ENCODE measurements around the gene AQP5. TPM values are rescaled to one million over a fixed set of nuclear protein-coding genes. Genes with fewer than 3 reads are reported as not detected.

Gene AQP5
- total RNA-seq, 6 experiments from 2014 or later = not detected

- no peak for TF ChIP-seq CTCF (IDR thresholded peaks at IDR 0.05)
- Mint-ChIP-seq H3K27me3 (ENCODE audit: insufficient read depth) (peaks cover 5% of the 10 kb centered on the region), H3K27ac (no peak overlapping the region), H3K9me3 (no peaks in the 10 kb centered on the region), H3K4me3 (no peak overlapping the region), H3K36me3 (ENCODE audit: low read depth) (no peaks in the 10 kb centered on the region), H3K4me1 (ENCODE audit: low read depth) (peaks cover 26% of the 10 kb centered on the region)
- DNase-seq = no peak
Measured at GRCh38 chr12:49933796-49934195, 27.9 kb upstream of the AQP5 start.

DNA sequence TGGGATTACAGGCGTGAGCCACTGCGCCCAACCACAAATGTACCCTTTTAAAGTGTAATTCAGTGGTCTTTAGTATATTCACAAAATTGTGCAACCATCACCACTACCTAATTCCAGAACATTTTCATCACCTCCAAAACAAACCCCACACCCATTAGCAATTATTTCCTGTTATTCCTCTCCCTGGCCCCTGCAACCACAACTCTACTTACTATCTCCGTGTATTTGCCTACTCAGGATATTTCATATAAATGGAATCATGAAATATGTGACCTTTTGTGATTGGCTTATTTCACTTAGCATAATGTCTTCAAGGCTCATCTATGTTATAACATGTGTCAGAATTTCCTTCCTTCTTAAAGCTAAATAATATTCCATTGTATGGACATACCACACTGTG lies 27.2 kb upstream of the AQP5 start:
- Mint-ChIP-seq H3K27me3 (ENCODE audit: insufficient read depth) (peaks cover 5% of the 10 kb centered on the region), H3K9me3 (no peaks in the 10 kb centered on the region), H3K36me3 (ENCODE audit: low read depth) (no peaks in the 10 kb centered on the region), H3K4me3 (no peak overlapping the region), H3K4me1 (ENCODE audit: low read depth) (peaks cover 26% of the 10 kb centered on the region), H3K27ac (no peak overlapping the region)
- no peak for DNase-seq
- TF ChIP-seq CTCF (IDR thresholded peaks at IDR 0.05) = no peak

DNA sequence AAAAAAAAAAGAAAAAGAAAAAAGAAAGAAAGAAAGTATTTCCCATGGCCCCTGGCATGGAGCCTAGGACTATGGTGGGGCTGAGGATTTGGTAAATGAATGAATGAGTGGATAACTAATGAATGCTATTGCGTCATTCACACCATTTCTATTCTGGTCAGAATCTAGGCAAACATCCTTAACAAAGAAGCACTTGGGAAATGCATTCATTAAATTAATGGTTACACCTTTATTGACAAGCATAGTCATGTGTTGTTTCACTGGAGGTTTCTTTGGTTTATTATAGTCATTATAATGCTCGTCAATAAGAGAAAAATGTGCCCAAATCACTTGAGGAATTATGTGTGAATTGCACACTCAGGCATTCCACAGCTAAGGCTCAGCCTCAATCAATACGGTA lies 24.7 kb upstream of the AQP5 start:
- Mint-ChIP-seq H3K27ac (no peak overlapping the region), H3K4me3 (no peak overlapping the region), H3K9me3 (no peaks in the 10 kb centered on the region), H3K4me1 (ENCODE audit: low read depth) (peaks cover 5% of the 10 kb centered on the region; the same call in 1 of the 2 replicates), H3K36me3 (ENCODE audit: low read depth) (no peaks in the 10 kb centered on the region), H3K27me3 (ENCODE audit: insufficient read depth) (peaks cover 4% of the 10 kb centered on the region)
- no peak for TF ChIP-seq CTCF (IDR thresholded peaks at IDR 0.05)
- DNase-seq = no peak

DNA sequence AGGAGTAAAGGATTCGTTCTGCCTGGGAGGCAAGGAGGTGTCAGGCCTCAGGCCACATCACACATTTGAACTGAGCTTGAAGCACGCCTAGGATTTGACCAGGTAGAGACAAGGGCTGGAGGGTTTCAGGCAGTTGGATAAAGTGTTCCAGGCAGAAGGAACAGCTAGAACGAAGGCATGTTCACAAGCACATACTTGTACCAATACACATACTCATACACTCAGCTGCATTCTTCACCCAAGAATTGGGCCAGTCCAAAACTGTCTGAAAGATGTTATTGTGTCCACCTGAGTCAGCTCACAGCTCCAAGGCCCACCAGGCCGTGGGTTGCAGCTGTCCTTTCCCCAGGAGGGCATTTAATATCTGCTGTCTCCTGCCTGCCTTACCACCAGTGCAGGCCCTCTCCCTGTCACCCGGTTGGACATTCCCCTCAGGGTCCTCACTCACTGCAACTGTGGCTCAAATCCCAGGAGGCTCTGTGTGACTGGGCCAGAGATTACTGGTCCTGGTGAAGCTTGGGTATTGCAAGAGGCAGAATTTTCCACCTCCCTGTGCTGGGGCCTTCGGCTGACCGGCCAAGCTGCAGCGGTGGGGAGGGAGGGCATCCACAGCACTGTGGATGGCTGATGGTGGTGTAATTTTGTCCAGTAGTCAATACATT lies 23.9 kb upstream of the AQP5 start:
- Mint-ChIP-seq H3K36me3 (ENCODE audit: low read depth) (no peaks in the 10 kb centered on the region), H3K4me1 (ENCODE audit: low read depth) (peaks cover 5% of the 10 kb centered on the region; the same call in 1 of the 2 replicates), H3K4me3 (no peak overlapping the region), H3K27ac (no peak overlapping the region), H3K9me3 (no peaks in the 10 kb centered on the region), H3K27me3 (ENCODE audit: insufficient read depth) (peaks cover 4% of the 10 kb centered on the region)
- no peak for DNase-seq
- no peak for TF ChIP-seq CTCF (IDR thresholded peaks at IDR 0.05)

DNA sequence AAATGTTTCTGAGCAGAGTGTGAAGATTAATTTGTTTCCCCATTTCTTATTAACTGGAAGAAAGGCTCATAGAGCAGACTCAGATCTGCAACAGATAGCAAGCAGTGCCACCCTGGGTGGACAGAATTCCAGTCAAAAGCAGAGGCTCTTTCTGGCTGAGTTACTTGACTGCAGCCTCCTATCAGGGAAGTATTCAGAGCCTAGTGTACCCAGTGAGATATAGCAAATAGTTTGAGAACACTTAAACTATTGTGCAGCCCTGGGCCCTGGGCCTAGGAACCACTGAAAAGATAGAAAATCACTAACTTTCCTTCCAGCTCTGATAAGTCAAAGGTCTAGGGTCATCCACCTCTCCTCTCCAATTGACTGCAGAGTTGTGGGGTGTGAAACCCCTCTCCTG lies 22.4 kb upstream of the AQP5 start:
- no peak for DNase-seq
- Mint-ChIP-seq H3K27me3 (ENCODE audit: insufficient read depth) (peaks cover 4% of the 10 kb centered on the region), H3K27ac (no peak overlapping the region), H3K4me1 (ENCODE audit: low read depth) (no peaks in the 10 kb centered on the region), H3K36me3 (ENCODE audit: low read depth) (no peaks in the 10 kb centered on the region), H3K4me3 (no peak overlapping the region), H3K9me3 (no peaks in the 10 kb centered on the region)
- no peak for TF ChIP-seq CTCF (IDR thresholded peaks at IDR 0.05)

Data from HFFc6 (cell line).